HCT116 (cell line): ENCODE data around the gene ACTN2.

Source experiments
- CEBPB ChIP-seq: IDR thresholded peaks from 2 replicates; pipeline ENCODE4 v1.6.1; 2012; ENCODE audit warnings: low read depth
- ELF1 ChIP-seq: IDR thresholded peaks from 2 replicates; pipeline ENCODE4 v1.6.1; 2012; ENCODE audit warnings: low read depth, borderline replicate concordance
- EZH2 ChIP-seq: fragments of 200-600 bp; sonication (generic); IDR thresholded peaks from 2 replicates; pipeline ENCODE4 v1.6.1; 2017; ENCODE audit warnings: antibody characterized with exemption, mixed run types
- FOSL1 ChIP-seq: IDR thresholded peaks from 2 replicates; pipeline ENCODE4 v1.6.1; 2012; ENCODE audit warnings: low read depth
- POLR2A ChIP-seq: IDR thresholded peaks from 2 replicates; pipeline ENCODE4 v1.7.0; 2011; ENCODE audit warnings: borderline replicate concordance; ENCODE audit not compliant: insufficient read depth, insufficient read length; ENCODE audit errors: extremely low read depth
- POLR2AphosphoS5 ChIP-seq: IDR thresholded peaks from 2 replicates; pipeline ENCODE4 v1.6.1; 2011; ENCODE audit warnings: mild to moderate bottlenecking, low read depth, low read length, moderate library complexity
- RAD21 ChIP-seq: IDR thresholded peaks from 2 replicates; pipeline ENCODE4 v1.6.1; 2012; ENCODE audit warnings: low read depth, mild to moderate bottlenecking
- REST ChIP-seq: IDR thresholded peaks from 2 replicates; pipeline ENCODE4 v1.6.1; 2012; ENCODE audit warnings: low read depth
- SIN3A ChIP-seq: IDR thresholded peaks from 2 replicates; pipeline ENCODE4 v1.6.1; 2012; ENCODE audit warnings: low read depth
- SP1 ChIP-seq: IDR thresholded peaks from 2 replicates; pipeline ENCODE4 v1.6.1; 2012; ENCODE audit warnings: low read depth
- TCF7L2 ChIP-seq: IDR thresholded peaks from 2 replicates; pipeline ENCODE4 v1.7.0; 2011; ENCODE audit warnings: borderline replicate concordance, inconsistent platforms; ENCODE audit not compliant: insufficient read depth, insufficient read length; ENCODE audit errors: extremely low read depth
- TF ChIP-seq, protein P1 (sequence below), 3 experiments: fragments of 200-600 bp in 1 of 3; sonication (generic) in 1 of 3; IDR thresholded peaks in 2 of 3; conservative IDR thresholded peaks in 1 of 3; 2 replicates each; pipeline ENCODE4 v1.5.1; 2012 to 2017; ENCODE audit warnings: low read depth in 2 of 3, low read length in 2 of 3, antibody characterized with exemption in 1 of 3, borderline replicate concordance in 1 of 3, control low read depth in 1 of 3, mild to moderate bottlenecking in 1 of 3, mixed read lengths in 1 of 3, mixed run types in 1 of 3, moderate library complexity in 1 of 3; ENCODE audit not compliant: insufficient read depth in 1 of 3
- TF ChIP-seq, protein P2 (sequence below): IDR thresholded peaks from 2 replicates; pipeline ENCODE4 v1.6.1; 2012

- TF ChIP-seq SIN3A (no peak), FOSL1 (no peak), SP1 (no peak), POLR2A (no peak), REST (no peak), EZH2 (no peak), POLR2AphosphoS5 (no peak), TCF7L2 (no peak), ELF1 (no peak), CEBPB (no peak), RAD21 (no peak)
- TF ChIP-seq, protein P1, sequence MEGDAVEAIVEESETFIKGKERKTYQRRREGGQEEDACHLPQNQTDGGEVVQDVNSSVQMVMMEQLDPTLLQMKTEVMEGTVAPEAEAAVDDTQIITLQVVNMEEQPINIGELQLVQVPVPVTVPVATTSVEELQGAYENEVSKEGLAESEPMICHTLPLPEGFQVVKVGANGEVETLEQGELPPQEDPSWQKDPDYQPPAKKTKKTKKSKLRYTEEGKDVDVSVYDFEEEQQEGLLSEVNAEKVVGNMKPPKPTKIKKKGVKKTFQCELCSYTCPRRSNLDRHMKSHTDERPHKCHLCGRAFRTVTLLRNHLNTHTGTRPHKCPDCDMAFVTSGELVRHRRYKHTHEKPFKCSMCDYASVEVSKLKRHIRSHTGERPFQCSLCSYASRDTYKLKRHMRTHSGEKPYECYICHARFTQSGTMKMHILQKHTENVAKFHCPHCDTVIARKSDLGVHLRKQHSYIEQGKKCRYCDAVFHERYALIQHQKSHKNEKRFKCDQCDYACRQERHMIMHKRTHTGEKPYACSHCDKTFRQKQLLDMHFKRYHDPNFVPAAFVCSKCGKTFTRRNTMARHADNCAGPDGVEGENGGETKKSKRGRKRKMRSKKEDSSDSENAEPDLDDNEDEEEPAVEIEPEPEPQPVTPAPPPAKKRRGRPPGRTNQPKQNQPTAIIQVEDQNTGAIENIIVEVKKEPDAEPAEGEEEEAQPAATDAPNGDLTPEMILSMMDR (IDR thresholded peaks at IDR 0.05 in 2 of 3, conservative IDR thresholded peaks at IDR 0.05 in 1 of 3; ENCODE audit: borderline replicate concordance in 1 of 3, insufficient read depth in 1 of 3, low read depth in 2 of 3, low read length in 2 of 3): no peak
- TF ChIP-seq, protein P2, sequence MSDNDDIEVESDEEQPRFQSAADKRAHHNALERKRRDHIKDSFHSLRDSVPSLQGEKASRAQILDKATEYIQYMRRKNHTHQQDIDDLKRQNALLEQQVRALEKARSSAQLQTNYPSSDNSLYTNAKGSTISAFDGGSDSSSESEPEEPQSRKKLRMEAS: no peak
Measured at GRCh38 chr1:236773919-236774318, 87.6 kb downstream of the ACTN2 start.
